SK-N-SH treated with all-trans-retinoic acid at 6 μM for 48 hours (cell line): ENCODE data around the gene MAP3K6.

Experiments
- ARNTL ChIP-seq: fragments of 450-650 bp; formaldehyde crosslinking; IDR thresholded peaks from 2 replicates; pipeline ENCODE4 v1.5.0; 2020; ENCODE audit warnings: low read depth, mild to moderate bottlenecking, moderate library complexity, borderline replicate concordance
- BACH2 ChIP-seq: fragments of 250-450 bp; sonication (Bioruptor Pico); IDR thresholded peaks from 2 replicates; pipeline ENCODE4 v1.9.0; 2021; ENCODE audit warnings: mild to moderate bottlenecking, borderline replicate concordance
- CREB5 ChIP-seq: fragments of 250-450 bp; sonication (Bioruptor Pico); IDR thresholded peaks from 2 replicates; pipeline ENCODE4 v1.5.1; 2020; ENCODE audit warnings: low read depth, mild to moderate bottlenecking, moderate library complexity
- ISL1 ChIP-seq: fragments of 250-450 bp; sonication (Bioruptor Pico); IDR thresholded peaks from 2 replicates; pipeline ENCODE4 v2.1.2; 2022; ENCODE audit warnings: mild to moderate bottlenecking, moderate library complexity
- PATZ1 ChIP-seq: fragments of 250-450 bp; sonication (Bioruptor Pico); IDR thresholded peaks from 2 replicates; pipeline ENCODE4 v1.8.0; 2020; ENCODE audit warnings: mild to moderate bottlenecking, moderate library complexity, borderline replicate concordance
- PPARA ChIP-seq: fragments of 250-450 bp; sonication (Bioruptor Pico); IDR thresholded peaks from 2 replicates; pipeline ENCODE4 v1.5.0; 2020; ENCODE audit warnings: mild to moderate bottlenecking, borderline replicate concordance
- ZFP30 ChIP-seq: fragments of 450-650 bp; formaldehyde crosslinking; IDR thresholded peaks from 2 replicates; pipeline ENCODE4 v1.5.0; 2022; ENCODE audit warnings: mild to moderate bottlenecking, moderate library complexity
- ZNF70 ChIP-seq: fragments of 450-650 bp; formaldehyde crosslinking; IDR thresholded peaks from 2 replicates; pipeline ENCODE4 v1.5.0; 2020; ENCODE audit warnings: mild to moderate bottlenecking, moderate library complexity
- ZNF8 ChIP-seq: fragments of 450-650 bp; formaldehyde crosslinking; IDR thresholded peaks from 2 replicates; pipeline ENCODE4 v1.5.0; 2020; ENCODE audit warnings: mild to moderate bottlenecking, moderate library complexity

- TF ChIP-seq ISL1 (CRISPR knock-in tag): no peak
- no peak for TF ChIP-seq PATZ1
- TF ChIP-seq BACH2 (CRISPR knock-in tag): no peak
- no peak for TF ChIP-seq PPARA (CRISPR knock-in tag)
- no peak for TF ChIP-seq ZFP30 (CRISPR knock-in tag)
- no peak for TF ChIP-seq CREB5 (CRISPR knock-in tag)
- TF ChIP-seq ZNF8: no peak
- TF ChIP-seq ZNF70: no peak
- no peak for TF ChIP-seq ARNTL (CRISPR knock-in tag)
These were observed 21.7 kb upstream of the MAP3K6 start for GRCh38 chr1:27388337-27389005.
